KBM-7 (cell line): Measurements from ENCODE around the gene ADGRF5.

Experiments
- DNase-seq: peaks from one replicate; pipeline ENCODE4 v3.0.0-alpha.2; 2015
- in situ Hi-C: fragments of 300-500 bp; cut with MboI; formaldehyde crosslinking; loops from 2 replicates; pipeline ENCODE4 v1.14.3; 2020; ENCODE audit warnings: low sequenced_read_pairs, low pct_unique_long_range_greater_than_20kb, mixed read lengths

The ADGRF5 gene, protein sequence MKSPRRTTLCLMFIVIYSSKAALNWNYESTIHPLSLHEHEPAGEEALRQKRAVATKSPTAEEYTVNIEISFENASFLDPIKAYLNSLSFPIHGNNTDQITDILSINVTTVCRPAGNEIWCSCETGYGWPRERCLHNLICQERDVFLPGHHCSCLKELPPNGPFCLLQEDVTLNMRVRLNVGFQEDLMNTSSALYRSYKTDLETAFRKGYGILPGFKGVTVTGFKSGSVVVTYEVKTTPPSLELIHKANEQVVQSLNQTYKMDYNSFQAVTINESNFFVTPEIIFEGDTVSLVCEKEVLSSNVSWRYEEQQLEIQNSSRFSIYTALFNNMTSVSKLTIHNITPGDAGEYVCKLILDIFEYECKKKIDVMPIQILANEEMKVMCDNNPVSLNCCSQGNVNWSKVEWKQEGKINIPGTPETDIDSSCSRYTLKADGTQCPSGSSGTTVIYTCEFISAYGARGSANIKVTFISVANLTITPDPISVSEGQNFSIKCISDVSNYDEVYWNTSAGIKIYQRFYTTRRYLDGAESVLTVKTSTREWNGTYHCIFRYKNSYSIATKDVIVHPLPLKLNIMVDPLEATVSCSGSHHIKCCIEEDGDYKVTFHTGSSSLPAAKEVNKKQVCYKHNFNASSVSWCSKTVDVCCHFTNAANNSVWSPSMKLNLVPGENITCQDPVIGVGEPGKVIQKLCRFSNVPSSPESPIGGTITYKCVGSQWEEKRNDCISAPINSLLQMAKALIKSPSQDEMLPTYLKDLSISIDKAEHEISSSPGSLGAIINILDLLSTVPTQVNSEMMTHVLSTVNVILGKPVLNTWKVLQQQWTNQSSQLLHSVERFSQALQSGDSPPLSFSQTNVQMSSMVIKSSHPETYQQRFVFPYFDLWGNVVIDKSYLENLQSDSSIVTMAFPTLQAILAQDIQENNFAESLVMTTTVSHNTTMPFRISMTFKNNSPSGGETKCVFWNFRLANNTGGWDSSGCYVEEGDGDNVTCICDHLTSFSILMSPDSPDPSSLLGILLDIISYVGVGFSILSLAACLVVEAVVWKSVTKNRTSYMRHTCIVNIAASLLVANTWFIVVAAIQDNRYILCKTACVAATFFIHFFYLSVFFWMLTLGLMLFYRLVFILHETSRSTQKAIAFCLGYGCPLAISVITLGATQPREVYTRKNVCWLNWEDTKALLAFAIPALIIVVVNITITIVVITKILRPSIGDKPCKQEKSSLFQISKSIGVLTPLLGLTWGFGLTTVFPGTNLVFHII (N-terminal part only)

DNA sequence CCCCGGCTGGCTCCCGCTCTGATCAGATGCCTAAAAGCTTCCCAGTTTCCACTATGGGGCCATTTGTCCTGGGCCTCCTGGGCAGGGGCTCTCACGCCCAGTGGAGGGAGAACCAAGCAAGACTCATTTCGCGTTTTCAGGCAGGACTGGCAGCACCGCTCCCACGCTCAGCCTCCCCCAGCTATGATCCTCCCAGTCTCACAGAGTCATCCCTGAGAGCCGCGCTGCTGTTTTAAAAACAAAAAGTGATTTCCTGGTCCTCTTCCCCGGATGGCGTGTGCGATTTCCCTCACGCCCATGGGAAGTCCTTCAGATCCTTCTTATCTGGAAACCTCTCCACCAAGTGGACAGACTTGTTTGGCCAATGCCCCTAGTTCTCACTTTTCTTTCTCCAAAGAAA, at the start of gene ADGRF5:
ADGRF5 (minus strand) TSS at position 208 of the 400 bp plus-strand sequence. CDS start 15,176 bp downstream, outside the sequence.
- in situ Hi-C loops, result no loop called here

DNA sequence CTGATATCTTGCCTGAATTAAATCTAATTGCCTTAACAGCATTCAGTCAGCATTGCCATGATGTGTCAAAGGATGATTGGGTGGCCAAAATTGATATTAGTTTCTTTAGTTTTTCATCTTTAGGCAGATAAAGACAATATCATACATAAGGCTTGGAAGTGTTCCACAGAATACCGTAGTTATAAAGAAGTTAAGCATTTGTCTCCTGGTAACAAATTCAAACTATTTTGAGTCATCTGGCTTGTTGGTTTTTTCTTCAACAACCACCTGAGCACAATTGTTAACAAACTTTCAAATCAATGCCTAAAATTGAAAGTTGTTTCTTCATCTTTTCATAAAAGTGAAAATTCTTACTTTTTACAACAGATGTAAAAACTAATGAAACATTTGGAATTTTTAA, 47.5 kb upstream of the ADGRF5 start:
- no peak for DNase-seq
- in situ Hi-C loops, result no loop called here

More for the DNA sequence above, at the start of gene ADGRF5:
- no peak for DNase-seq

DNA sequence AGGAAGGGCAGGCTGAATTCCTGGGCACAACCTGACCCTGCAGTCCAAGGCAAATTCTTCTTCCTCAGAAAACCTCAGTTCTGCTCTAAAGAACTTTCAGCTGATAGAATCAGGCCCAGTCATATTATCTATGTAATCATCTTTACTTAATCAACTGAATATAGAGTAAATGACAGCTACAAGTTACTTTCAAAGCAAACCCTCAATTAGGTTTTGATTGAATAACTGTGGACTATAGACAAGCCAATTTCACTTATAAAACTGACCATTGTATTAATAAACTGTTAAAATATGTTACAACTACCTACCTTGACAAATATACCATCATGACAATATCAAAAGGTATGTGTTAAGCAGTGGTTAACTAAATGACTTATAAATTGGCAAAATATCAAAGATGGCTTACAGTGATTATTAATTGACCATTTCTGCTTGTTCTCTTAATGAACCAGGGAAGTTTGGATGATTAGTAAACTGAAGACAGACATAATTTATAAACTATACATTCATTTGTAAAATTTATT, 46.1 kb upstream of the ADGRF5 start:
- in situ Hi-C loops, result no loop called here
- DNase-seq, result no peak

DNA sequence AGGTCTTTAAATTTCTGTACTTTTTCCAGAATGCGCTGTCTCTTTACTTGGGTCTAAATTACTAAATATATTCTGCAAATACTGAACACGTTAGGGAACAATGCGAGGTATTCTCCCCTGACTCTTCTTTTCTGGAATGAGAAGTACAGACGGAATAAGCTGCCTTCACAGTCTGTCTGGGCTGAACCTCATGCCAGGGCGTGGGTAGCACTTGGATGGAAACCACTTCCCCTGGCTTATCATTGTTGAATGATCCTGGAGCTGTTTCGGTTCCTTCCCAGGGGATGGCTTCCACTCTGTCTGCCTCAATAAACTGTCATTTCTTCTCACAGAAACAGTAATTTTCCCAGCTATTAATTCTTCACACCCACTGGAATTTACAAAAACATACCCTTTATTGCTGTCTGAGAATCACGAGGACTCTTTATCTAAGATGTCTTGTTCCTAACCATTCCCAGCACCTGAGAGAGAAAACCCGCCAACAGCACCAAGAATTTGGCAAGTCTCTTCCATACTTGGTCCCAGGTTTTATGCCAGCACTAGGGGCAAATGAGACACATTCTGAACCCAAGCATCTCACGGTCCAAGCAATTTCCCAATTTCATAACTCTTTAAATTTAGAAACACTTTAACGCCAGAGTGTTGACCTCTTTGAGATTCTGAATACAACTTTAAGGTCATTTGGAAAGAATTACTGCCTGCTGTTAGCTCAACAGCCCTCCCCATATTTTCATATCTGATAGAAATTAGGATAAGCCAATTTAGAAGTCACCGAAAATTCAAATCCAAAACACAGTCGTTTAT, 43.2 kb upstream of the ADGRF5 start:
- no peak for DNase-seq
- in situ Hi-C loops, result no loop called here

GRCh38 chr6:46963626-46964025, 41.9 kb upstream of the ADGRF5 start:
- DNase-seq, result no peak
- in situ Hi-C loops, result no loop called here

GRCh38 chr6:46963039-46963438, 41.3 kb upstream of the ADGRF5 start:
- no peak for DNase-seq
- in situ Hi-C loops, result no loop called here

GRCh38 chr6:46961711-46962110, 40.0 kb upstream of the ADGRF5 start:
- in situ Hi-C loops, result no loop called here
- DNase-seq, result no peak

DNA sequence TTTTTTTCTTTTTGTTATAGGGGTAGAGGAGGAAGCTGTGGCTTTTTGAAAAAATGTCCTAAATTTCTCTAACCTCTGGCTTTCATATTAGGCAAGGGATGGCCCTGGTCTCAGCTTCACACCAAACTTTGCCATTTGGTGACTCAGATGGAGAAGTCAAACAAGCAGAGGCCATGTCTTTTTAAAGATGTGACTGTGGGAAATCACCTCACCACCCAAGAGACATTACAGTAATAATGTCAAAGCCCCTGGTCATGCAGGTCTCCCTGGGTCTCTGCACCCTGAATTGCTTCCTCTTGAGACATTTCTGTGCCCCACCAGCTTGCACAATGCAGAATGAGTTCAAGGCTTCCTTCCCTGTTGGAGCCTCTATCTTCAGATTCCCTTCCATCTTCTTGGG, 39.5 kb upstream of the ADGRF5 start:
- in situ Hi-C loops, result no loop called here
- DNase-seq, result no peak

DNA sequence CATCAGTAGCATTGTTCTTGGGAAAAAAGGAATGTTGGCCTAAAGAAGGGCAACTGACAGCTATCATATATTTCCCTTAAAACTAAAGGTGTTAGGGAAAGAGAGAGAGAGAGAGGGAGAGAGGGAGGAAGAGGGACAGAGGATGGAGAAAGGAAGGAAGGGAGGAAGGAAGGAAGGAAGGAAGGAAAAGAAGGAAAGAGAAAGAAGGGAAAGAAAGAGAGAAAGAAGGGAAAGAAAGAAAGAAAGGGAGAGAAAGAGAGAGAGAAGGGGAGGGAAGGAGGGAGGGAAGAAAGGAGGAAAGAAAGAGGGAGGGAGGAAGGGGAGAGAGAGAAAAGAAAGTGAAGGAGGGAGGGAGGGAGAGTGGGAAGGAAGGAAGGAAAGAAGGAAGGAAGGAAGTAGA, 37.7 kb upstream of the ADGRF5 start:
- in situ Hi-C loops, result no loop called here
- no peak for DNase-seq

DNA sequence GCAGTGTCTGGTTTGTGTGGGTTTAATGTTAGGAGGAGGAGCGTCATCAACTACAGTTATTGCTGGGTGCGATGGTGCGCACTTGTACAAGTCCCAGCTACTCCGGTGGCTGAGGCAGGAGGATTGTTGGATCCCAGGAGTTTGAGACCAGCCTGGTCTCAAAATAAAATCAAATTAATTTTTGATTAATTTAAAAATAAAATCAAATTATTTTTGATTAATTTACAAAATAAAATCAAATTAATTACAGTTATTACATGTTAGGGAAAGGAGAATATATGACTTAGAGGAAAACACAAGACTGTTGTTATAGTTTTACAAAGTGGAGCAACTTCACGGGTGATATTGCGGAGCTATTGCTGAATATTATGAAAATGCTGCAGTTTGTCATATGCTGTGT, 34.7 kb upstream of the ADGRF5 start:
- no peak for DNase-seq
- in situ Hi-C loops, result no loop called here

GRCh38 chr6:46954837-46955451, 33.2 kb upstream of the ADGRF5 start:
- no peak for DNase-seq

DNA sequence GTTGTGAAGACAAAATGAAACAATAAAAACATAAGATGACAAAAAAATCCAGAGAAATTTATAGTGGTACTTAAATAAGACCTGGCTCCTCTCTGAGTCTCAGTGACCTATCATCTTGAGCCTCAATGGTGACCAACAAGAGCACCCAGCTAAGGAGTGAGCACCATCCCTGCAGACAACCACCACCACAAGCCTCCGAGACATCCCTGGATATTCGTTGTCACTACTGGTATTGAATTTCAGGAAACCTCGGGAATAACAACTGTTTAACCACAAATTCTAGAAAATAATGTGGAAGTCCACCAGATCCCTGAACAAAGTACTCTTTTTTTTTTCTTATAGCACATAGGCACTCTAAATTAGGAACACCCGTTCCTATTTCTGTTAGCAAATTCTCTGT, 32.2 kb upstream of the ADGRF5 start:
- no peak for DNase-seq
- in situ Hi-C loops, result no loop called here

More at GRCh38 chr6:46954837-46955451, 33.2 kb upstream of the ADGRF5 start:
- in situ Hi-C loops, result no loop called here

GRCh38 chr6:46949632-46950280, 28.0 kb upstream of the ADGRF5 start:
- in situ Hi-C loops, result no loop called here
- no peak for DNase-seq

- in situ Hi-C loops, result no loop called here
- no peak for DNase-seq
Observed at GRCh38 chr6:46948699-46949098, 27.0 kb upstream of the ADGRF5 start.

GRCh38 chr6:46947497-46947896, 25.8 kb upstream of the ADGRF5 start:
- in situ Hi-C loops, result no loop called here
- DNase-seq, result no peak

DNA sequence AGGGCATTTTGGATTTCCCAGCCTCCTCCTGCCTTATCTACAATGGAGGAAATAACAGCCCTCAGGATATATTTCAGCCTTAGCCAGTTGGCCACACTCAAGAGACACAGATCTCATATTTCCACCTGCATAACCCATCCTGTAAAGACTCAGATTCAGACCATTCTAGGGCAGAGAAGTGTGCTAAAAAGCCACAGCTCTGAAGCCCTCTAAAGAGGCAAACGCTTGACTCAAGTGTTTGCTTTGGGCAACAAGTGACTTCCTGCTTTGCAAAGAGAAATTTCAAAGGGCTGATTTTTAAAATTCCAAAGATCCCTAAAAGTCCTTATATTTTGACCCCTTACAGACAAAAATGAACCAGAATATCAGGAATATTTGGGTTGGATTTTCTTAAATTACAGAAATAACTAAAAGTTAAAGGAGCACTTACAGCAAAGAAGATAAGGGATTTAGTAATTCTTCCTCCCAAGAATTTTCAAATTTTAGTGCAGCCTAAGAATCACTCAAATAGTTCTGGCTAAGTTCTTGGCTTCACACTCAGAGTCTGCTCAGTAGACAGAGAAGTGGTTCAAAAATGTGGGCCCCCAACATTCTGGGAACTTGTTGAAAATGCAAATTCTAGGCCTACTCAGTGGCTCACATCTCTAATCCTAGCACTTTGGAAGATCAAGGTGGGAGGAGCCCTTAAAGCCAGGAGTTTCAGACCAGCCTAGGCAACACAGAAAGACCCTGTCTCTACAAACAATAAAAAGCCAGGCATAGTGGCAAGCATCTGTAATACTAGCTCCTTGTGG, 18.9 kb upstream of the ADGRF5 start:
- in situ Hi-C loops, result no loop called here
- no peak for DNase-seq

DNA sequence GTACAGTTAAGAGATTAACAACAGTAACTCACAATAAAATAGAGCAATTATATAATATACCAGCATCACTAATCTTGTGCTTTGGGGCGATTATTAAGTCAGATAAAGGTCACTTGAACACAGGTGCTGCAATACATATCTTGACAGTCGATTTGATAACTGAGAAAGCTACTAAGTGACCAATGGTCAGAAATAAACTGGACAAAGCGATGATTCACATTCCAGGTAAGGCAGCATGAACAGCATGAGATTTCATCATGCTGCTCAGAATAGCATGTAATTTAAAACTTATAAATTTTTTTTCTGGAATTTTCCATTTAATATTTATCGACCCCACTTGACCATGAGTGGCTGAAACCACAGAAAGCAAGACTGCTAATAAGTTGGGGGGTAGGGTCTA, 15.9 kb upstream of the ADGRF5 start:
- in situ Hi-C loops, result no loop called here
- DNase-seq, result no peak
